Measurements from ENCODE around the gene WWOX. TPM values are rescaled to one million over a fixed set of nuclear protein-coding genes. Genes with fewer than 3 reads are reported as not detected.
A peak's percentile ranks its signal among the peaks of the same experiment; 100 is the strongest.

The WWOX gene
- total and polyA plus RNA-seq, 2 of the 13 experiments (the other 11 are each of a cell fraction or from before 2014, with no cell fraction given), result 9.1 to 37.4 TPM

DNA sequence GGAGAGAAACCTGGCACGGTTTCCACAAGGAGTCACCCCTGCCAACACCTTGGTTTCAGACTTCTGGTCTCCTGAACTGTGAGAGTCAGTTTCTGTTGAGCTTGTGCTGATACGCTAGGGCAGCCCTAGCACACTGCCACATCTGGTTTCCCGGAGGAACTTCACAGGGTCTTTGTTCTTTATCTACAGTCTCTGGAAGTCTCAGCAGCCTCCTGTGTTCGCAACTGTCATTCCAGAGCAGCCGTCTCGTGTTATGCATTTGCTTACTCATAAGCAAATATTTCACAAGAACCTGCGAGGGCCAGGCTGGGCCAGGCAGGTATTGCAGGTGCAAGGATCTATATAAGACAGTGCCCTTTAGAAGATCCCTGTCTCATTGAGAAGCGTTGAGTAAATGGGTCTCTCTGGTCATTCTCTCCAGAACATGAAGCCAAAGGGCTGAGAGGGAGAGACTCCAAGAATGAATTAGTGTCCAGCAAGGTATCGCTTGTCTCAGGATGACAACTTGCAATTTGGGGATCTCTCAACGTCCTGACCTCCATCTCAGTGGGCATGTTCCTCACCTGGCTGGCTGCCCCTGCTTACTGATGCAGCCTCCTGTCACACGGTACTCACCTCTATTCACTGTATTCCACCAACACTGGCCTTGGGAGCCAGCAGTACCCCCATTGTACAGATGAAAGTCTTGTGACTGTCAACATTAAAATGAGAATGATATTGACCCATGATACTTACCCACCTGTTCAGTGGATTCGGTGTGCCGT, 141.2 kb downstream of the WWOX start (continued):
- TF ChIP-seq, protein P1, sequence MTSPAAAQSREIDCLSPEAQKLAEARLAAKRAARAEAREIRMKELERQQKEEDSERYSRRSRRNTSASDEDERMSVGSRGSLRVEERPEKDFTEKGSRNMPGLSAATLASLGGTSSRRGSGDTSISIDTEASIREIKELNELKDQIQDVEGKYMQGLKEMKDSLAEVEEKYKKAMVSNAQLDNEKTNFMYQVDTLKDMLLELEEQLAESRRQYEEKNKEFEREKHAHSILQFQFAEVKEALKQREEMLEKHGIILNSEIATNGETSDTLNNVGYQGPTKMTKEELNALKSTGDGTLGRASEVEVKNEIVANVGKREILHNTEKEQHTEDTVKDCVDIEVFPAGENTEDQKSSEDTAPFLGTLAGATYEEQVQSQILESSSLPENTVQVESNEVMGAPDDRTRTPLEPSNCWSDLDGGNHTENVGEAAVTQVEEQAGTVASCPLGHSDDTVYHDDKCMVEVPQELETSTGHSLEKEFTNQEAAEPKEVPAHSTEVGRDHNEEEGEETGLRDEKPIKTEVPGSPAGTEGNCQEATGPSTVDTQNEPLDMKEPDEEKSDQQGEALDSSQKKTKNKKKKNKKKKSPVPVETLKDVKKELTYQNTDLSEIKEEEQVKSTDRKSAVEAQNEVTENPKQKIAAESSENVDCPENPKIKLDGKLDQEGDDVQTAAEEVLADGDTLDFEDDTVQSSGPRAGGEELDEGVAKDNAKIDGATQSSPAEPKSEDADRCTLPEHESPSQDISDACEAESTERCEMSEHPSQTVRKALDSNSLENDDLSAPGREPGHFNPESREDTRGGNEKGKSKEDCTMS (CRISPR knock-in tag; conservative IDR thresholded peaks at IDR 0.05), result no peak
- TF ChIP-seq NFKBIZ (CRISPR knock-in tag; IDR thresholded peaks at IDR 0.05) (no peak), PAWR (CRISPR knock-in tag; IDR thresholded peaks at IDR 0.05; ENCODE audit: borderline replicate concordance) (no peak), ZC3H4 (CRISPR knock-in tag; IDR thresholded peaks at IDR 0.05; ENCODE audit: borderline replicate concordance) (no peak), ZNF430 (CRISPR knock-in tag; IDR thresholded peaks at IDR 0.05) (no peak), RCOR2 (CRISPR knock-in tag; IDR thresholded peaks at IDR 0.05) (peak; percentile 20; the same call in 1 of the 2 replicates), ZFP1 (CRISPR knock-in tag; IDR thresholded peaks at IDR 0.05) (no peak), FOXK1 (CRISPR knock-in tag; IDR thresholded peaks at IDR 0.05; ENCODE audit: borderline replicate concordance, low read depth) (peak; percentile 39; the same call in 1 of the 2 replicates), NR3C1 (CRISPR knock-in tag; IDR thresholded peaks at IDR 0.05) (no peak), ETV6 (CRISPR knock-in tag; conservative IDR thresholded peaks at IDR 0.05) (no peak), ZFP36L1 (CRISPR knock-in tag; IDR thresholded peaks at IDR 0.05) (no peak), AGO2 (optimal IDR thresholded peaks at IDR 0.05; ENCODE audit: low read depth, low read length) (no peak), KDM2A (CRISPR knock-in tag; IDR thresholded peaks at IDR 0.05; ENCODE audit: borderline replicate concordance, low read depth) (peak; percentile 59; the same call in 1 of the 2 replicates), ZNF737 (CRISPR knock-in tag; IDR thresholded peaks at IDR 0.05; ENCODE audit: borderline replicate concordance) (no peak), ZNF564 (CRISPR knock-in tag; IDR thresholded peaks at IDR 0.05) (no peak), SIX1 (CRISPR knock-in tag; IDR thresholded peaks at IDR 0.05; ENCODE audit: borderline replicate concordance) (peak; percentile 57; the same call in 1 of the 2 replicates), ZMYM2 (CRISPR knock-in tag; IDR thresholded peaks at IDR 0.05) (no peak), KAT2B (IDR thresholded peaks at IDR 0.05; ENCODE audit: borderline replicate concordance, low read depth, low read length) (no peak)
- TF ChIP-seq, protein P2, sequence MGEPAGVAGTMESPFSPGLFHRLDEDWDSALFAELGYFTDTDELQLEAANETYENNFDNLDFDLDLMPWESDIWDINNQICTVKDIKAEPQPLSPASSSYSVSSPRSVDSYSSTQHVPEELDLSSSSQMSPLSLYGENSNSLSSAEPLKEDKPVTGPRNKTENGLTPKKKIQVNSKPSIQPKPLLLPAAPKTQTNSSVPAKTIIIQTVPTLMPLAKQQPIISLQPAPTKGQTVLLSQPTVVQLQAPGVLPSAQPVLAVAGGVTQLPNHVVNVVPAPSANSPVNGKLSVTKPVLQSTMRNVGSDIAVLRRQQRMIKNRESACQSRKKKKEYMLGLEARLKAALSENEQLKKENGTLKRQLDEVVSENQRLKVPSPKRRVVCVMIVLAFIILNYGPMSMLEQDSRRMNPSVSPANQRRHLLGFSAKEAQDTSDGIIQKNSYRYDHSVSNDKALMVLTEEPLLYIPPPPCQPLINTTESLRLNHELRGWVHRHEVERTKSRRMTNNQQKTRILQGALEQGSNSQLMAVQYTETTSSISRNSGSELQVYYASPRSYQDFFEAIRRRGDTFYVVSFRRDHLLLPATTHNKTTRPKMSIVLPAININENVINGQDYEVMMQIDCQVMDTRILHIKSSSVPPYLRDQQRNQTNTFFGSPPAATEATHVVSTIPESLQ (CRISPR knock-in tag; conservative IDR thresholded peaks at IDR 0.05), result no peak
- TF ChIP-seq, protein P3, sequence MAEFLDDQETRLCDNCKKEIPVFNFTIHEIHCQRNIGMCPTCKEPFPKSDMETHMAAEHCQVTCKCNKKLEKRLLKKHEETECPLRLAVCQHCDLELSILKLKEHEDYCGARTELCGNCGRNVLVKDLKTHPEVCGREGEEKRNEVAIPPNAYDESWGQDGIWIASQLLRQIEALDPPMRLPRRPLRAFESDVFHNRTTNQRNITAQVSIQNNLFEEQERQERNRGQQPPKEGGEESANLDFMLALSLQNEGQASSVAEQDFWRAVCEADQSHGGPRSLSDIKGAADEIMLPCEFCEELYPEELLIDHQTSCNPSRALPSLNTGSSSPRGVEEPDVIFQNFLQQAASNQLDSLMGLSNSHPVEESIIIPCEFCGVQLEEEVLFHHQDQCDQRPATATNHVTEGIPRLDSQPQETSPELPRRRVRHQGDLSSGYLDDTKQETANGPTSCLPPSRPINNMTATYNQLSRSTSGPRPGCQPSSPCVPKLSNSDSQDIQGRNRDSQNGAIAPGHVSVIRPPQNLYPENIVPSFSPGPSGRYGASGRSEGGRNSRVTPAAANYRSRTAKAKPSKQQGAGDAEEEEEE (CRISPR knock-in tag; IDR thresholded peaks at IDR 0.05; ENCODE audit: borderline replicate concordance), result no peak
- TF ChIP-seq, protein P4, sequence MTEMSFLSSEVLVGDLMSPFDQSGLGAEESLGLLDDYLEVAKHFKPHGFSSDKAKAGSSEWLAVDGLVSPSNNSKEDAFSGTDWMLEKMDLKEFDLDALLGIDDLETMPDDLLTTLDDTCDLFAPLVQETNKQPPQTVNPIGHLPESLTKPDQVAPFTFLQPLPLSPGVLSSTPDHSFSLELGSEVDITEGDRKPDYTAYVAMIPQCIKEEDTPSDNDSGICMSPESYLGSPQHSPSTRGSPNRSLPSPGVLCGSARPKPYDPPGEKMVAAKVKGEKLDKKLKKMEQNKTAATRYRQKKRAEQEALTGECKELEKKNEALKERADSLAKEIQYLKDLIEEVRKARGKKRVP (CRISPR knock-in tag; IDR thresholded peaks at IDR 0.05), result no peak
